ENCODE measurements around the gene CEACAM3.

Gene CEACAM3

GRCh38 chr19:41799444-41800000 lies 3.1 kb downstream of the CEACAM3 start:
- Mint-ChIP-seq H3K9me3 (peaks cover 52% of the 10 kb centered on the region), H3K27me3 (ENCODE audit: low read depth, poor library complexity) (peaks cover 17% of the 10 kb centered on the region), H3K4me1 (peaks cover 10% of the 10 kb centered on the region), H3K4me3 (no peak overlapping the region), H3K27ac (no peak overlapping the region), H3K36me3 (ENCODE audit: low read depth) (no peaks in the 10 kb centered on the region)
- TF ChIP-seq CTCF (IDR thresholded peaks at IDR 0.05) = no peak
- DNase-seq = no peak

DNA sequence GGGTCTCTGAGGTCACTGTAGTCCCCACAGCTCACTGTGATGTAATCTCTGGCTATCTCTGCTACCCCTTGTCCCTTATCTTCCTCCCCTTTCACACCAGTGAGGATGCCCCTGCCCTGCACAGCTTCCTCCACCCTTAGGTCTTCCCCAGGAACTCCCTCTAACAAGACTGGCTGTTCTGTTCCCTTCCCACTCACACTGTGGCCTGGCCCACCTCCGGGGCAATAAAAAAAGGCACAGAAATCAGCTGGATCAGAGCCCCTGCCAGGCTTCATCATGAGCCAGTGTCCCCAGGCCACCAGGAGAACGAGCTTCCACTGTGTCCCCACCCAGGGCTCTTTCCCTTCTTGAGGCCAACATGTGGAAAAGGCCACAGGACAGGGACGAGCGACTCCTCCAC lies 4.6 kb downstream of the CEACAM3 start:
- Mint-ChIP-seq H3K27ac (no peak overlapping the region), H3K4me3 (no peak overlapping the region), H3K9me3 (peaks cover 62% of the 10 kb centered on the region), H3K36me3 (ENCODE audit: low read depth) (no peaks in the 10 kb centered on the region), H3K4me1 (peaks cover 10% of the 10 kb centered on the region), H3K27me3 (ENCODE audit: low read depth, poor library complexity) (peaks cover 17% of the 10 kb centered on the region)
- no peak for DNase-seq
- TF ChIP-seq CTCF (IDR thresholded peaks at IDR 0.05) = no peak

GRCh38 chr19:41801792-41802211 lies 5.4 kb downstream of the CEACAM3 start:
- TF ChIP-seq CTCF (IDR thresholded peaks at IDR 0.05) = no peak
- H3K27ac Mint-ChIP-seq = no peak overlapping the region
- H3K4me1 Mint-ChIP-seq = peaks cover 10% of the 10 kb centered on the region
- H3K36me3 Mint-ChIP-seq (ENCODE audit: low read depth) = no peaks in the 10 kb centered on the region
- peaks cover 69% of the 10 kb centered on the region for H3K9me3 Mint-ChIP-seq
- peaks cover 17% of the 10 kb centered on the region for H3K27me3 Mint-ChIP-seq (ENCODE audit: low read depth, poor library complexity)
- no peak overlapping the region for H3K4me3 Mint-ChIP-seq
- no peak for DNase-seq

DNA sequence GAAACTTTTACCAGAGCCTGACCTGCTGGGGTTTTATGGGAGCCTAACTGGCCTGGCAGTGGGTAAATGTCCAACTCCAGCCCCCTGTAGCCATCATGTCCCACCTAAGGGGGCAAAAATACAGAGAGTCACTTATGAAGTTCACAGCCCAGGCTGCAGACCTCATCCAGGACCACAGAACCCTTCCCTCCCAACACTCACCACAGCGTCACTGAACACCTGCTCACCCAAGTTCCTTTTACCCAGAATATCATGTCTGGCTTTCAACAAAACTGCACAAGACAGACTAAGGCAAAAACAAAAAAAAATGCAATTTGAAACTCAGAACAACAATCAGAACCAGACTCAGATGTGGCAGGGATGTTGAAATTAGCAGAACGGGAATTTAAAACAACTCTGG lies 6.4 kb downstream of the CEACAM3 start:
- DNase-seq = no peak
- H3K36me3 Mint-ChIP-seq (ENCODE audit: low read depth) = no peaks in the 10 kb centered on the region

GRCh38 chr19:41804336-41804735 lies 7.9 kb downstream of the CEACAM3 start:
- peaks cover 77% of the 10 kb centered on the region for H3K9me3 Mint-ChIP-seq
- H3K27me3 Mint-ChIP-seq (ENCODE audit: low read depth, poor library complexity) = peaks cover 11% of the 10 kb centered on the region
- no peak for DNase-seq
- TF ChIP-seq CTCF (IDR thresholded peaks at IDR 0.05) = no peak
- no peak overlapping the region for H3K4me3 Mint-ChIP-seq
- H3K4me1 Mint-ChIP-seq = peaks cover 3% of the 10 kb centered on the region
- no peak overlapping the region for H3K27ac Mint-ChIP-seq
- H3K36me3 Mint-ChIP-seq (ENCODE audit: low read depth) = no peaks in the 10 kb centered on the region

More for the DNA sequence above, 6.4 kb downstream of the CEACAM3 start:
- peaks cover 10% of the 10 kb centered on the region for H3K4me1 Mint-ChIP-seq
- H3K27me3 Mint-ChIP-seq (ENCODE audit: low read depth, poor library complexity) = peaks cover 12% of the 10 kb centered on the region
- TF ChIP-seq CTCF (IDR thresholded peaks at IDR 0.05) = no peak
- H3K9me3 Mint-ChIP-seq = peaks cover 75% of the 10 kb centered on the region
- H3K27ac Mint-ChIP-seq = no peak overlapping the region
- no peak overlapping the region for H3K4me3 Mint-ChIP-seq

DNA sequence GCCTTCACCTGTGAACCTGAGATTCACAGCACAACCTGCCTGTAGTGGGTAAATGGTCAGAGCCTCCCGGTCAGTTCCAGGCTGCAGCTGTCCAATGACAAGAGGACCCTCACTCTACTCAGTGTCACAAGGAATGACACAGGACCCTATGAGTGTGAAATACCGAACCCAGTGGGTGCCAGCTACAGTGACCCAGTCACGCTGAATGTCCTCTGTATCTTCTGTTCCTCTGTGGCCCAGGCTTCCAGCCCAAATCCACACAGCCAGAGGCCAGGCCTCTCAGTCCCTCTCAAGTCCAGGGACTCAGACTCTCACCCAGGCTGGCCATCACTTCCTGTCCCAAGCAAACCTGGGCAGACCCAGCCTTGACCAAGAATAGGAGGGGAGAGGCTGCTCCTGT lies 10.8 kb downstream of the CEACAM3 start:
- DNase-seq = no peak
- Mint-ChIP-seq H3K27me3 (ENCODE audit: low read depth, poor library complexity) (peaks cover 8% of the 10 kb centered on the region), H3K27ac (no peak overlapping the region), H3K4me3 (no peak overlapping the region), H3K9me3 (peaks cover 75% of the 10 kb centered on the region), H3K4me1 (no peaks in the 10 kb centered on the region), H3K36me3 (ENCODE audit: low read depth) (no peaks in the 10 kb centered on the region)
- no peak for TF ChIP-seq CTCF (IDR thresholded peaks at IDR 0.05)
